ENCODE results near the gene KDM3B.

- no peak for TF ChIP-seq POLR2A (IDR thresholded peaks at IDR 0.05)
- TF ChIP-seq, protein P1, sequence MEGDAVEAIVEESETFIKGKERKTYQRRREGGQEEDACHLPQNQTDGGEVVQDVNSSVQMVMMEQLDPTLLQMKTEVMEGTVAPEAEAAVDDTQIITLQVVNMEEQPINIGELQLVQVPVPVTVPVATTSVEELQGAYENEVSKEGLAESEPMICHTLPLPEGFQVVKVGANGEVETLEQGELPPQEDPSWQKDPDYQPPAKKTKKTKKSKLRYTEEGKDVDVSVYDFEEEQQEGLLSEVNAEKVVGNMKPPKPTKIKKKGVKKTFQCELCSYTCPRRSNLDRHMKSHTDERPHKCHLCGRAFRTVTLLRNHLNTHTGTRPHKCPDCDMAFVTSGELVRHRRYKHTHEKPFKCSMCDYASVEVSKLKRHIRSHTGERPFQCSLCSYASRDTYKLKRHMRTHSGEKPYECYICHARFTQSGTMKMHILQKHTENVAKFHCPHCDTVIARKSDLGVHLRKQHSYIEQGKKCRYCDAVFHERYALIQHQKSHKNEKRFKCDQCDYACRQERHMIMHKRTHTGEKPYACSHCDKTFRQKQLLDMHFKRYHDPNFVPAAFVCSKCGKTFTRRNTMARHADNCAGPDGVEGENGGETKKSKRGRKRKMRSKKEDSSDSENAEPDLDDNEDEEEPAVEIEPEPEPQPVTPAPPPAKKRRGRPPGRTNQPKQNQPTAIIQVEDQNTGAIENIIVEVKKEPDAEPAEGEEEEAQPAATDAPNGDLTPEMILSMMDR (IDR thresholded peaks at IDR 0.05): no peak
Observed at GRCh38 chr5:138334867-138335447, 17.5 kb upstream of the KDM3B start.
